Renal cortical epithelial cell (primary cell): ENCODE data around the gene PIK3CD. TPM values are rescaled to one million over a fixed set of nuclear protein-coding genes. Genes with fewer than 3 reads are reported as not detected.
"Not testable (repeated sequence)": the region's sequence is repeated elsewhere in the genome, so short reads cannot be mapped to it uniquely, and the experiment has no call there.

ENCODE experiments used
- DNase-seq: peaks from one replicate; pipeline ENCODE4 v3.0.0-alpha.2; 2011; ENCODE audit warnings: low read depth
- total RNA-seq: library from RNA; depleted of rRNA; stranded (reverse); fragments of >200 nt; gene quantifications from 2 replicates; pipeline ENCODE4 v1.2.3, GENCODE V29; 2014

The PIK3CD gene
- total RNA-seq, 1 donor from 2014 or later: 29.5 TPM

DNA sequence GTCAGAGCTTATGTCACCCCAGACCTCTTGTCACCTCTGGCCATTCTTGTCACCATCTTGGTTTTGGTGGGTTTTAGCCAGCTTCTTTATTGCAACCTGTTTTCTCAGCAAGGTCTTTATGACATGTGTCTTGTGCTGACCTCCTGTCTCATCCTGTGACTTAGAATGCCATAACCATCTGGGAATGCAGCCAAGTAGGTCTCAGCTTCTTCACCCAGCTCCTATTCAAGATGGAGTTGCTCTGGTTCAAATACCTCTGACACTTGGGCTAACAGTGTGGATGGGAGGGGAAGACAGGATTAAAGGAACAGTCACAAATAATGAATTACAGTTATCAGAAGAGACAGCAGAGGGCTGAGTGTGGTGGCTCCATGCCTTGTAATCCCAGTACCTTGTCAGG, 30.5 kb upstream of the PIK3CD start:
- no peak for DNase-seq

DNA sequence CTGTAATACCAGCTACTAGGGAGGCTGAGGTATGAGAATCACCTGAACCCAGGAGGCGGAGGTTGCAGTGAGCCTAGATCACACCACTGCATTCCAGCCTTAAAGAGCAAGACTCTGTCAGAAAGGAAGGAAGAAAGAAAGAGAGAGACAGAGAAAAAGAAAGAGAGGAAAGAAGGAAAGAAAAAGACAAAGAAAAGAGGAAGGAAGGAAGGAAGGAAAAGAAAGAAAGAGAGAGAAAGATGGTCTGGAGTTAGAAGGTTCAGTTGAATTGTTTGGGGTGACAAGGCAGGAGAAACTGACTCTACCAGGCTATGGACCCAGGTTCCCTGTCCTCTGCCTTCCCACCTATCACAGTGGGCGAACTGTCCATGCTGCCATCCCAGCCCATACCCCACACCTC, 27.4 kb upstream of the PIK3CD start:
- no peak for DNase-seq

DNA sequence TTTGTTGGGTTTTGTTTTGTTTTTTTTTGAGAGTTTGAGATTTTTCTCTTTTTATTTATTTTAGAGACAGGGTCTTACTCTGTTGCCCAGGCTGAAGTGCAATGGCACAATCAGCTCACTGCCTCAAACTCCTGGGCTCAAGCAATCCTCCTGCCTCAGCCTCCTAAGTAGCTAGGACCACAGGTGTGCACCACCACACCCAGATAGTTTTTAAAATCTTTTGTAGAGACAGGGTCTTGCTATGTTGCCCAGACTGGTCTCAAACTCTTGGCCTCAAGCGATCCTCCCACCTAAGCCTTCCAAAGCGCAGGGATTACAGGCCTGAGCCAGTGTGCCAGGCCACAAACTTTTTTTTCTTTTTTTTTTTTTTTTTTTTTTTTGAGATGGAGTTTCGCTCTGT, 26.5 kb upstream of the PIK3CD start:
- DNase-seq: not testable (repeated sequence)

DNA sequence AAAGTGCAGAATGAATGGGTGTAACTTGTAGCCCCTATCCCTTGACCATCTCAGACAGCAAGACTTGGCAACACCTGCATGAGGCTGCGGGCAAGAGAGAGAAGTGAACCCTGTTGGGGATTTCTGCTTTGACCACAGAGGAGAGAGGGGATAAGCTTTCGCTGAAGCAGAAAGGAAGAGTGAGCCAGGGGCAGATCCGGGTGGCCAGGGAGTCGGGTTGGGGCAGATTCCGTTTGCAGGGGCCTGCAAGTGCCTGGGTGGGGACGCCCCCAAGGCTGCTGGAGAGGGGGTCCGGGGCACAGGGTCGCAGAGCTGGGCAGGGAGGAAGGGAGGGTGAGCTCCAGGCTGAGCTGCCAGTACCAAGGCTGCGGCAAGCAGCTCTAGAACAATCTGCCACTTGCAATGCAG, 25.3 kb upstream of the PIK3CD start:
- DNase-seq: no peak

DNA sequence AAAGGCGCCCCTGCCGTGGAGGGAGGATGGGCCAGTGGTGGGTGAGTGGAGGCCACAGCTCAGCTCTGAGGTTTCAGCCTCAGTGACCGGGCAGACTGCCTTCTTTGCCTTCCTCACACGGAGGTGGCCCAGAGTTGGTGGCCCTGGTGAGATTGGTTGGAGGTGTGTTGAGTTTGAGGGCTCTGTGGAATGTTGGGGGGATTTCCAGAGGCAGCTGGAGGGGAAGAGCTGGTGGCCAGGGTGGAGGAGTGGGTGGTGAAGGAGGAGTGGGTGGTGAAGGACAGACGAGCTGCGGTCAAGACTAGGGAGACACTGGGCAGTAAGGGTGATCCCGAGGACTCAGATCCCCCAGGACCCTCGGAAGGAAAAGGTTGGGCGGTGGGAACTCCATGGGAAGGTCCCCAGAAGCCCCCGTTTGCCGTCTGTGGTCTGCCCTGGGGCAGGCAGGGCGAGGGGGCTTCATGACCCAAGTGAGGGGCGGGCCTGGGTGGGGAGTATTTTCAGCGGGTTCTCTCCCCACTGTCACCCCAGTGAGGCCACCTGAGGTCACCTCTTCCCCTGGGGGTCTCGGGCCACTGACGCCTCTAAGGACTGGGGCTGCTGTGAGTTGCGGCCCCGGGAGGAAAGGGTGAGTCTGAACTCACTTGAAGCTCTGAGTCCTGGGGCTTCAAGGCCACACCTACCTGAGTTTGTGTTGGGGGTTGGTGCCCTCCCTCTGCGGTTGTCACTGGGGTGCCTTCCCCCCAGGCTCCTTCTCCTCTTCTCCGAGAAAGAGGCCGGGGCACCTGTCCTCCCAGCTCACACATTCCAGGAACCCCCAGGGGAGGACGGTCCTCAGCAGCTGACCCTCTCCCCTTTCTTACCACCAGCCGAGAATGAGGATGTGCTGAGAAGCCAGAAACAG, 22.7 kb upstream of the PIK3CD start:
- DNase-seq: no peak

DNA sequence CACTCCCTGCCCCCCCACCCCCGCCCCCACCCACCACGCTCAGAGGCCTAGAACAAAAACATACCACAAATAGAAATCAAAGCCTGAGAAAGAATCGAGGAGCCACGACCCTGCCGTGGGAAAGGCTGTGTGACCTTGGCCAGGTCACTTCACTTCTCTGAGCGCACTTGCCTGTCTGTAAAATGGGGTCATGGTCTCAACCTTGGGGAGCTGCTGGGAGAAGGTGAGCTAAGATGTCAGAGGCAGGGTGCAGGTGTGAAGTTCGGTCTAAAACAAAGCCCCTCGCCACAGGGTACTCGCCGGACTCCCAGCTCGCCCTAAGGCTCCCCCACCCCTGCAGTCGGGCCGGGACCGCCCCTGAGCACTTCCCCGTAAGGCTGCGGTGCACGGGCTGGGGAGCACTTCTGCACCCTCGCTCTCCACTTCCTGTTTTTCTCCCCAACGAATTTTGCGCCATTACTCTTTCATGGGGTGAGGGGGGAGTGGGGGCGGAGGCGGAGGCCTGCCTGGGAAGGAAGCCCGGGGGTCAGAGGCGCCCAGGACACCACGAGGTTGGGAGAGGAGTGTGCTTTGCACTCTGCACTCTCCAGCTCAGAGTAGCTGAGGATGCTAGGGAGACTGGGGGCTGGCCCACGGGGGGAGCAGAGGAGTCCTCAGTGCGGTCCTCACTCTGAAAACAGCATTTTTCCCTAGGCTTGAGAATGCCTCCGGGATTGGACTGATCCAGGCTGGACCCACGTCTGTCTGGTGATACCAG, 21.9 kb upstream of the PIK3CD start:
- no peak for DNase-seq

DNA sequence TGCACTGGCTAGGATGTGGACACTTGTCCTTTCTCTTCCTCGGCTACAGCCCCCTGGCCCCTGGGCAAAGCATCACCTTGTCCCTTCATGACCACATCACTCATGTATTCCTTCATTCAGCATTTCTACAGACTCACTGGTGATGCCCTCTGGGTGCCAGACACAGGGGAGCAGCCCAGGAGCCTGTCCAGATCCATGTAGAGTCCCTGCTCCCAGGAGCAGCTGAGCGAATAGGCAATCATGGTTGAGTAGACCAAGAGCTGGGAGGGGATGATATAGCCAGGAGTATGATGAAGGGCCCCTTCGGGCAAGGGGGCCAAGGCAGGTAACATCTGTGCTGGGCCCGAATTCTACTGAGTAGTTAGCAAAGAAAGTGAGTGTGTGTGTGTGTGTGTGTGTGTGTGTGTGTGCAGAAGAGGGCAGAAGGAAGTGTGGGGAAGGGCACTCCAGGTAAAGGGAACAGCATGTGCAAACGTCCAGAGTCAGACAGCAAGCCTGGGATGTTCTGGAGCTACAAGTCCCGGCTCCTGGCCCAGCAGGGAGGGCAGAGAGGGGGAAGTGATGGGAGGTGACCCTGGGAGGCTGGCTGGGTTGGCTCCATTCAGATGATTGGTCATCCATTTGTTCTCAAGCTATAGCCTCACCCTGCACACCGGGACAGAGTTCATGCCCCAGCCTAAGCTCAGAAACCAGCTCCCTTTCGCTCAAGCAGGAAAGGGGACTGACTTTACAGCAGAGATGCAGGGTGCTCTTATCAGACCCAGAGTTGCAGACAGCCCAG, 21.0 kb upstream of the PIK3CD start:
- DNase-seq: no peak

DNA sequence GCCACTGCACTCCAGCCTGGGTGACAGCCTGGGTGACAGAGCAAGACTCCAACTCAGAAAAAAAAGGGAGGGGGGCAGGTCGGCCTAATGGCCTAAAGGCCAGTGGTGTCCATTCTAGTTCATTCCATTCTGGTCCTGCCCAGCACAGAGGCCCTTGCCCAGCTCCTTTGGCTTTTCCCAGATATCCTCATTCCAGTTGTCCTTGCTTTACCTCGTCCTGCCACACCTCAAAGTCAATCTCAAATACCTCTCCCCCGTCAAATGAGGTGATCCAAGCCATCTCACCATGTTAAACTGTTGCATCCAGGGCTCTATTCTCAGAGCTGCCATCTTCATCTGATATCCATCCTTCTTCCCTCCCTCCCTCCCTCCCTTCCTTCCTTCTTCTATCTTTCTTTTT, 19.9 kb upstream of the PIK3CD start:
- DNase-seq: no peak

DNA sequence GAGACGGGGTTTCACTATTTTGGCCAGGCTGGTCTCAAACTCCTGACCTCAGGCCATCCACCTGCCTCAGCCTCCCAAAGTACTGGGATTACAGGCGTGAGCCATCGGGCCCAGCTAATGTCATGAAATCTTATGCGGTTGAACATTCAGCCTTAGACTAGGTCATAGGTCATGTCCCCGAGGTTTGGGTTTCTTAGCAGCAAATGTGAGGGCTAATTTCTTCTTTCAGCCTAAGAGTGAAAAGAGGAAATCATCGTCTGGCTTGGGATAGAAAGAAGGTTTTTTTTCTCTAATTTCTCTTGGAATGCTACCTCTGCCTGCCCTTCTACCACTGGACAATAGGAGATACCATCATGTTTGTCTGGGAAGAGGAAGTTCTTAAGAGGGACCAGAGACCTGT, 18.0 kb upstream of the PIK3CD start:
- no peak for DNase-seq

DNA sequence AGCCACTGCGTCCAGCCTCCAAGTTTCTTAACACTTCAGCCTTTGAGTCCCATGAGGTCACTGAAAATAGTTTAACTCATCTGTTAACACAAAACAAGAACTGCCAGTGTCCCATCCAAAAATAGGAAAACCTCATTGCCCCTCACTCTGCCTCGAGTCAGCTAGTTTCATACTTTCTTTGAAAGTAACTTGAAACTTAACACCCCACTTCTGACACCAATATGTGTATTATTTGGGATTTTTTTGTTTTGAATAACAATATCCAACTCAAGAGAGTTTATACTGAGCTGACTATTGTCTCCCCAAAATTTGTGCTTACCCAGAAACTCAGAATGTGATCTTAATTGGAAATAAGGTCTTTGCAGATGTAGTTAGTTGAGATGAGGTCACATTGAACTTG, 16.9 kb upstream of the PIK3CD start:
- no peak for DNase-seq

DNA sequence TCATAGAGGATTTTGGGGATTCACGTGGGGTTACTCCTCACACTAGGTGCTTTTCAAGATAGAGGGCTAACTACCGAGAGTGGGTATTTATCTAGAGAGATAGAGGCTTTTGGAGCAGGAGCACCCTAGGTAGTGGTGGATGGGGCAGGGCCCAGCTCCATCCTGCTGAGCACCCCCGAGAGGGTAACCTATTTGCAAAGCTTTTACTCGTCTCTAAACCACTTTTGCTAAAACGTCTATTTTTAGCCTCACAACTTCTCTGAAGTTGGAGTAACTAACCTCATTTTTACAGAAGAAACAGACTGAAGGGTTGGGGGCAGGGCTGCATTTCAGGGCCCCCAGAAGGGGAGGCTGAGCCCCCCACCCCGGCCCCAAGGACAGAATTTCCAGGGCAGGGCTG, 12.3 kb upstream of the PIK3CD start:
- no peak for DNase-seq

DNA sequence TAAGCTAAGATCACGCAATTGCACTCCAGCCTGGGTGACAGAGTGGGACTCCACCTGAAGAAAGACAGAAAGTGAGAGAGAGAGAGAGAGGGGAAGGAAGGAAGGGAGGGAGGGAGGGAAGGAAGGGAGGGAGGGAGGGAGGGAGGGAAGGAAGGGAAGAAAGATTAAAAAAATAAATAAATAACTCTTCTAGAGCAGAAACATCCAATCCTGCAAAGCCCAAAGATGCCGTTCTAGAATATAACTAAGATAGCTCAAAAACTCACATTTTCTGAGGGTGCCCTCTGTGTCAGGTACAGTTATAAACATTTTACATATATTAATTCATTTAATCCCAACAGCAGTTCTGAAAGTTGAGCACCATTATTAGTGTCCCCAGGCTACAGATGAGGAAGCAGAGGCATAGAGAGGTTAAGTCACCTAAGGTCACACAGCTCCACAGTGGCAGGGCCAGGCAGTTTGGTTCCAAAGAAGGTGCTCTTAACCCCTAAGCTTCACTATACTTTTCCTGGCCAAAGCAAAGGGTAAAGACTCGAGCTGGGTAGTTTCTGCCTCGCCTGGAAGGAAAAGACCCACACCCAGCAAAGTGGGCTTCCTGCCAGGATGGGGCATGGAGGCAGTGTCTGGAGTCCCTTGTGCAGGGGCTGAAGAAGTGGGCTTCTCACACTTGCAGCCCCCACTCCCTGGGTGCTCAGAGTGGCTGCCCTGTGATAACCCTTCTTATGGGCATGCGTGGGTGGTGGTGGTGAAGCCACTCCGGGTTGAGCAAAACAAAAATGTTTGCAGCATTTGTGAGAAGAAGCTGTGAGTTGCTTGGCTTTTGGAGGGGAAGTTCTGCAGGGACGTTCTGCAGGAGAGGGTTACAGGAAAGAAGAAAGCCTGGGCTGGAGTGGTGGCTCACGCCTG, 7.9 kb upstream of the PIK3CD start:
- DNase-seq: no peak

DNA sequence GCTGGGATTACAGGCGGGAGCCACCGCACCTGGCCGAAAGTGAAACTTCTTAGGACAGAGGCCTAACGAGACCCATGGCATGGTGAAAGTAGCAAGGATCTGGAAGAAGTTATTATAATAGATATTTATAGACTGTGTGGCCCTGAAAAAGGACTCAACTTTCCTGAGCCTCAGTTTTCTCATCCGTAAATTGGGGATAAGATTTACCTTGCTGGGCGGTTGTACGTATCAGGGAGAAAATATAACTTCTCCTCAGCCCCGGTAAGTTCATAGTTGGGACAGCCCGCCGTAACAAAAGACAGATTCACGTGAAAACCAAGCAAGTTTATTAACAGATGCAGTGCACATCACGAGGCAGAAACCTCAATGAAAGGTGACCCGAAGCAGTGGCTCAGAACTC, 5.5 kb upstream of the PIK3CD start:
- no peak for DNase-seq

DNA sequence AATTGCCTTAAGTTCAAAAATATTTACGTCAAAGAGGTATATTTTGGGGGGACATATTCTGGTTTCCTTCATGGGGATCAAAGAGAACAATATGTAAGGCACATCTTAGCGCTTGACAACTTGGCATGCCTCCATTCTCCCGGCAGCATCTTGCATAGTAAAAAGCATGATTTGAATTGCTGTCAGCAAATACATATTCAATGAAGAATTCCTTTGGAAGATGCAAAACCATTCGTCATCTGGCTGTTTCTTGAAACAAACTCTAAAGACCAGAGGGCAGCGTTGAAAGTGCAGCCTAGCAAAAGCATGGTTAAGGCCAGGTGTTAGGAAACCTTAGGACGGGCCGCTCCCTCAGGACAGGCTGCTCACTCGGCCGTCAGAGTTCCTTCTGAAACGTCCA, 3.4 kb upstream of the PIK3CD start:
- DNase-seq: no peak

DNA sequence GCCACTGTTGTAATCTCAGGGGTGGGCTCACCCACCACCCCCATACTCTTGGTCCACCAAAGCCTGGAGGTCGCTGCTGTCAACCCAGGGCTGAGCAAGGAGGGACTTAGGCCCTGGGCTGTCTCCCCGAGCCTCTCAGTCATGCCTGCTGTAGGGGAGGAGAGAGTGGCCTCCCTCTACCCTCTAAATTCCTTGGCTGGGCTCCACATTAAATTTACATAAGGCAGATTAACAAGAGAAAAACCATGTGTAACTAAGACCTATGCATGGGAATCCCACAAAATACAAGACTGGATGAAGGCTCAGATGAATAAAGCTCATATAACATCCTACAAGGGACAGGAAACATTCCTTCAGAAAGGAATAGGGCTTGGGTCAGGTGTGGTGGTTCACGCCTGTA, 1.8 kb upstream of the PIK3CD start:
- DNase-seq: no peak

DNA sequence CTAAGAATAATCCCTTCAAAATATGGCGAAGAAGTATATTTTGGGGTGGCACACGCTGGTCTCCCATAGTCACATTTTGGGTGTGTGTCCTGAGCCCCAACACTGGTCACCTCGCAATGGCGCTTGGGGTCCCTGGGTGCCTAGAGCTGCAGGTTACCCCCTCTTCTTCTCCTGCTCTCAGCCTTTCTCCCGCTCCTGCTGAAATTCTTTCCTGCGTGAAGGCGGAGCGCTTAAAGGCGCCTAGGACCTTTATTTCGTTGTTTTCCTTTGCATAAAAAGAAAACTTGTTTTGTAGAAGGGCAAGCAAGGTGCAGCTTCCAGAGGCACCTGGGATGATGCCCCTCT, 339 bp upstream of the PIK3CD start:
- no peak for DNase-seq

DNA sequence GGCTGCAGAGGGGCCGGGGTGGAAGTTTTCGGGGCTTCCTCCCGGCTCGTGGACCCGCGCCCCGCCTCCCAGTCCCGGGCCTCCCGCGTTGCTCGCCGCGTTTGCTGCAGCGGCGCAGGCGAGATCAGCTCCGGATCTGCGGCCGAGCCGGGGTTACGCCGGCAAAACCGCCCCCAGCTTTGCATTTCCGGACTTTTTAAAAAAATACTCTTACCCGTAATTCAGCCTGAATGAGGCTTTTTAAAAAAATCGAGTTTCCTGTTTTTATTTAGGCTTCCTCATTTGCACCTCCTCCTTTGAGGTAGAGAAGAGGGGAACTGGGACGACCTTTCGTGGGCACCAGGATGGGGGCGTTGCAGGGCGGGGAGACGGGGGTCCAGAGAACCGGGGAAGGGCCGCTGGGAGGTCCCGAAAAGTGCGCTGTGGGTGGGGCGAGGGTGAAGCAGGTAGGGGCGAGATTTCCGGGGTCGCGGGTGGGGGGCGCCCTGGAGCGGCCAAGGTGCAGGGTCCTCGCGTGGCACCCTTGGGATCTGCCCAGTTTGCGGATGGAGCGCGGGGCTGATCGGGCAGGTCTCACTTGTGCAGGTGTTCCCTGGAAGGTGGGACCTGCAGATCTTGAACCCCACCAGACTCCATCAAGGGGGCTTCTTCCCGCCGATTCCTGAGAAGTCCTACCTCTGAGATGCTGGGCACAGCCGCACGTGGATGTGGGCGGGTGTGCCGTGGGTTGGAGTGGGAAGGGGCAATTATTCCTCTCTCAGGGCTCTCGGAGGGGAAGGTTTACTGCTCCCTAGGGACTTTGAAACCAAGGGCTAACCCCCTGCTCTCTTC, 1.1 kb downstream of the PIK3CD start:
- DNase-seq: no peak

DNA sequence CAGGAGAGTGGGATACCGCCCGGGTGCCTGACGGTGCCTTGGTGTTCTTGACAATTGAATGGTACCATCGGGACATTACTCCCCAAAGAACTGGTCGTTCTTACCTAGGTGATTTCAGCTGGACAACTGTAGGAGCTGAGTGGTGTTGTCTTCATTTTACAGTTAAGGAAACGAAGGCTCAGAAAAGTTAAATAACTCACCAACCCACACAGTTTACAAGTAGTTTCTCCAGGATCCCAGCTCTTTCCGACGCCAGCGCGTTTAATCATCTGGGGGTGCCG, 1.6 kb downstream of the PIK3CD start:
- no peak for DNase-seq

DNA sequence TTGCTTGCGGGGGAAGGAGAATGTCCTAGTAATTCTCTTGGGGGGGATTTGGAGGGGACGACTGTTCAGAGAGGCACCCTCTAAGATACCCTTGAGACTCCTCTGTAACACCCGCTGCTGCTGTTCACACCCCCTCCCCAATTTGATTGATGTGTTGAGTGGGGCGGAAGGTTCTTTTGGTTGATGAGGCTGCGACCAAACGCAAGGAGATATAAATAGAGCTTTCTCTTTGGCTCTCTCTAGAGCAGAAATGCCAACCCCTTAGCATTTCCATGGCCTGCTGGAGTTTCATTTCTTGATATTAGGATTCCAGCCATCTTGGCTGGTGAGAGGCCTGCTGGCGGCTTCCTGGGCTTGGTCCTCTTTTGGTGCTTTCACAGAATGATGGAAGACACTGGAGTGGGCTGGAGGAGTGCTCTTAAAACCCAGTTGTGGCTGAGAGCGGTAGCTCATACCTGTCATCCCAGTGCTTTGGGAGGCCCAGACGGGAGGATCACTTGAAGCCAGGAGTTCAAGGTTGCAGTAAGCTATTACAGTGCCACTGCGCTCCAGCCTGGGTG, 2.0 kb downstream of the PIK3CD start:
- no peak for DNase-seq

DNA sequence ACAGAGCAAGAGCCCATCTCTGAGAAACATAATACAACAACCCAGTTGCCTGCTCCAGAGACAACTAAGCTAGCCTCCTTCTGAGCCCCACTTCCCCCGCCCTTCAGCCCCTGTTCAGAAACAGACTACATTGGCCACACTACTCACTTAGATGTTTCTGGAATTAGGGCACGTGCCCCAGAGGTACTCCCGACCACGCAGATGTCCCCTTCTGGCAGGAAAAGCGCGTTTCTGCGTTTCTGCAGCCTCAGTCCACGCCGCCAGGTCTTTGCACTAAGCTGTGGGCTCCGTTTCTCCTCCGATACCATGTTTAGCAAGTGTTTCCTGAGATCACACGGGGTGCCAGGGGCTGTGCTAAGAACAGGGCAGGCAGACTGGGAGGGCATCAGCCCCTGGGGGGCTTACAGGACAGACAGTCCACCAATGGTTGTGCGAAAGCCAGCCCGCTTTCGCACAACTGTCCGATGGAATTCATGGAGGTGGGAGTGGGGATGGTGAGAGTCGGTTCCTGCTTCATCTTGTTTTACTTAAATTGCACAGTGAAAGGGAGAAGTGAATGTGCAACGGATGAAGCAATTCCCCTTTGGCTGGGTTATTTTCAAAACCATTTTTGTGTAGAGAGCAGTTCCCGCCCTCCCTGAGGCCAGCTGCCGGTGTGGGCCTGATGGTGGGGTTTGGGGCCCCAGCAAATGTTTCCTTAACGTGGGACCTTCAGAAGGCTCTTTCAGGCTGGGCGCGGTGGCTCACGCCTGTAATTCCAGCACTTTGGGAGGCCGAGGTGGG, 2.7 kb downstream of the PIK3CD start:
- no peak for DNase-seq
